HG03103 (cell line): ENCODE results near the gene PTPRD.

ENCODE experiments used
- ATAC-seq: cut with Tn5 transposase; IDR thresholded peaks from one replicate; pipeline ENCODE4 v1.9.1; 2021; ENCODE audit warnings: low read depth; ENCODE audit not compliant: unreplicated experiment

The PTPRD gene

GRCh38 chr9:8362250-8362649 is 2250.6 kb downstream of the PTPRD start:
- no peak for ATAC-seq

GRCh38 chr9:8361364-8361763 is 2251.4 kb downstream of the PTPRD start:
- ATAC-seq, result no peak

GRCh38 chr9:8356406-8356805 is 2256.4 kb downstream of the PTPRD start:
- ATAC-seq, result no peak

- no peak for ATAC-seq
Observed at GRCh38 chr9:8351436-8351835, 2261.4 kb downstream of the PTPRD start.

- ATAC-seq, result no peak
Observed at GRCh38 chr9:8349901-8350300, 2262.9 kb downstream of the PTPRD start.

- no peak for ATAC-seq
Observed at GRCh38 chr9:8349376-8349775, 2263.4 kb downstream of the PTPRD start.

- ATAC-seq, result no peak
Observed at GRCh38 chr9:8348756-8349155, 2264.0 kb downstream of the PTPRD start.

GRCh38 chr9:8346296-8346695 is 2266.5 kb downstream of the PTPRD start:
- no peak for ATAC-seq

GRCh38 chr9:8338767-8339510 is 2273.9 kb downstream of the PTPRD start:
- no peak for ATAC-seq

- ATAC-seq, result no peak
Observed at GRCh38 chr9:8337834-8338766, 2274.7 kb downstream of the PTPRD start.

GRCh38 chr9:8332871-8333270 is 2279.9 kb downstream of the PTPRD start:
- ATAC-seq, result no peak

GRCh38 chr9:8332331-8332650 is 2280.5 kb downstream of the PTPRD start:
- ATAC-seq, result no peak

- no peak for ATAC-seq
Observed at GRCh38 chr9:8331507-8332330, 2281.1 kb downstream of the PTPRD start.

GRCh38 chr9:8329561-8330283 is 2283.1 kb downstream of the PTPRD start:
- no peak for ATAC-seq

GRCh38 chr9:8315211-8315610 is 2297.6 kb downstream of the PTPRD start:
- ATAC-seq, result no peak

- no peak for ATAC-seq
Observed at GRCh38 chr9:8309258-8309657, 2303.5 kb downstream of the PTPRD start.

GRCh38 chr9:8304720-8305119 is 2308.1 kb downstream of the PTPRD start:
- no peak for ATAC-seq

GRCh38 chr9:8301296-8301695 is 2311.5 kb downstream of the PTPRD start:
- ATAC-seq, result no peak

GRCh38 chr9:8297047-8297446 is 2315.8 kb downstream of the PTPRD start:
- ATAC-seq, result no peak

- ATAC-seq, result no peak
Observed at GRCh38 chr9:8292657-8293056, 2320.1 kb downstream of the PTPRD start.
